Inflammatory macrophage (primary cell): ENCODE measurements around the gene NTRK2.

Source experiments
- DNase-seq, 2 donors: peaks; one replicate each; pipeline ENCODE4 v3.0.0-alpha.2; 2020 to 2022

NTRK2 gene

DNA sequence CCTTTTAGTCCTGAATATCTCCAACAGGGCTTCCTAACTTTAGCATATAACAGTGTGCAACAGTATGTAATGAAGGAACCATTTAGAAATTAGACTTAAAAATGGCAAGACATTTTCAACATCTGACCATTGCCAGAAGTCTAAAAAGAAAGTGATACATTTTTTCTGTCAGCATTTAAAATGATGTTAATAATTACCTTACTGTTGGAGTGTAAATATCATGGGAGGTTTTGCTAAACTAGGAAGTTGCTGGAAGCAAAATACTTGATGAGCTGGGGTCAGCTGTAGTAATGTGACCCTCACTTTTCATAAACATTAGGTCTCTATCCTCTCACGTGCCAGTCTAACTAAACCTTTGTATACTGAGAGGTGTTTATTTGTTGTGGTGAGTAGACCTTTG lies 68.8 kb downstream of the NTRK2 start:
- no peak for DNase-seq

DNA sequence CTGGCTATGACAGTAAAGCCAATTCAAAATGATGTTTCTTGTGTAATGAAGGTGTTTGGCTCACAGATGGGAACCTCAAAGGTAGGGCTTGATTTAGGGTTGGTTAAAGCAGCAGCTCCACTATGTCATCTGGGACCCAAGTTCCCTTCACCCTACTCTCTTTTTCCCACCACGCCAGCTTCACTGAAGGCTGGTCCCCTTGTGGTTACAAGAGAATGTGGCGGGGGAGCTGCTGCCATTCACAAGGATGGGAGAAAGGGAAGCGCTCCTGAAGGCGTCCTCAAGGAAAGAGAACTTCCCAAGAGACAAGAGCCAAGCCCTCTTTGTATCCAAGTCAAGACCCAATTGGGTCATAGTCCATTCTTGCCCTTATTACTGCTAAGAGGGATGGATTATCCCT lies 72.7 kb downstream of the NTRK2 start:
- DNase-seq, result no peak

DNA sequence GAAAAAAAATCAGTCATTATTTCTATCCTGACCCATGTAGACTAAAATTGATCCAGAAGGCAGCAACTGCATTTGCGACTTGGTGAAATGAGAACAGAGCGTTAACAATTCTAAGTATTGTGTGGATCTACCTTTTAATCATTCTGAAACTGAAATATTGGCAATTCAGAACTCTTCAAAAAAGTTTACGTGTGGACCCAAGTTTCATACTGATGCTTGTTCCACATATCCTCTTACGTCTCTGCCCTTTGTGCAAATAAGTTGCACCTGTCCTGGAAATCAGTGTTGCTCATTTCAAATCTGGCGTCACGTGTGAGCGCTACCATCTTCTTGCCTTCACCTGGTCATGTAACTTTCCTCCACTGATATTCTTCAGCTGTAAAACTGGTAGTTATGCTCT lies 74.7 kb downstream of the NTRK2 start:
- no peak for DNase-seq

DNA sequence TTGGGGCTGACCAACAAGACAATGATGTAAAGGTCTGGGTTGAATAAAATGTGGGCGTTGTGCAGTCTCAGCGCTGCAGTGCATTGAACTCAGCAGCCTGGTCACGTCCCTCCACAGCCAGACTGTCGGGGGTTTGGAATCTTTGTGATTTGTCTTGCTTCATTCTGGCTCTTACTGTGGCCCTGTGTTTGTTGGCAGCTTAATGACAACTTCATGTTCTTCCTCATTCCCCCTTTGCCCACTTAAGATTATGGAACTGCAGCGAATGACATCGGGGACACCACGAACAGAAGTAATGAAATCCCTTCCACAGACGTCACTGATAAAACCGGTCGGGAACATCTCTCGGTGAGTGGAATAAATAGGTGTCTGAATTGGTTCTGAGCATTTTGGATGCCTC lies 75.2 kb downstream of the NTRK2 start:
- no peak for DNase-seq

DNA sequence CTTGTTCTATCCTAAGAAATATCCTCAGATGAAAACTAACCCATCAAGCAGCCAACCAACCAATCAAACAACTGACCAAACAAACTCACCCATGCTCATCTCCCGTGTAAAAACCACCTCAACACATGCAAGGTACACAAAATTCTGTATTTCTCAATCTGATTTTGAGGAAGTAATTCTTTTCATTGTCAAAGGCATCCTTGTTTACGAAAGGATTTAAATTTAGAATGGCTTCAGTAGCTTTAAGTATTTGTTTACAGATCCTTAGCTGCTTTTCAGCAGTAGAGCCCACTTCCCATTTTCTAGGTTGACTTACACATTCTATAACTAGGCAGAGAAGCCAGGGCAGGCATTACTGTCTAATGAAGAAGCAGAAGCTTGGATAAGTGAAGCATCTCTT lies 78.6 kb downstream of the NTRK2 start:
- DNase-seq, result no peak

DNA sequence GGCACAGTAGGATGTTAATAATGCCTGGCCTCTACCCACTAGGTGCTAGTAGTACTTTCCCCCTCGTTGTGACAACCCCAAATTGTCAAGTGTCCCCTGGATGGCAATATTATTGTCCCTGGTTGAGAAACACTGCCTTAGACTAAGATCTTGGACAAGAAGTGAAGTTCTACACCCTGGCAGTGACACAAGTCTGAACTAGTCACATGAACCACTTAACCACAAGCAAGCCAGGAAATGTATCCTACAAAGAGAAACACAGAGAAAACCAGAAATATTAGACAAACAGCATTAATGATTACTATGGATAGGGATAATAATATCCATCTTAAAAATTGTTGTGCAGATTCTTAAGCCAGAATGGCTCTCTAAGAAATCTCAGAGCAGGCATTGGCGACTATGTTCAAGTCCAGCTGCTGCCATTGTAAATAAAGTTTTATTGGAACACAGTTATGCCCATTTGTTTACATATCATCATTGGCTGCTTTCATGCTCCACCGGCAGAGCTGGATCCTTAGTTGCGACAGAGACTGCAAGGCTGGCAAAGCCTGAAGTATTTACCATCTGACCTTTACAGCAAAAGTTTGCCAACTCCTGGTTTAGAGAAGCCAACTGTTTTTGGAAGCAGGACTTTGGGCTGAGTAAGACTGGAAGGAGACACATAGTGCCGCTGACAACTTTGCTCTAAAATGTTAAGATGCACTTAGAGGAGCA lies 80.8 kb downstream of the NTRK2 start:
- no peak for DNase-seq

DNA sequence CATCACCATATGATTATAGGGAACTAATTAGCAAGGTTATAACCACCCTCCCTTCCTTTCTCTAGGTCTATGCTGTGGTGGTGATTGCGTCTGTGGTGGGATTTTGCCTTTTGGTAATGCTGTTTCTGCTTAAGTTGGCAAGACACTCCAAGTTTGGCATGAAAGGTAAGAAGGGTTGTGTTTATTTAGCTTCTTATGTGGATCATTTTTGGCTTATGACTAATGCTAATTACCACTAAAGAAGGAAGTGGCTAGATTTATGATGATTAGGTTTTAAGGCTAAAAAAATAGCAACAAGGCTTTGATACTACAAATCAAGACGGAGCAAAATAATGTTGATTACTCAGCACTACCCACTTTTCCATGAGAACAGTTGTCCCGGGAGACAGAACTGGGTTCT lies 82.4 kb downstream of the NTRK2 start:
- no peak for DNase-seq

DNA sequence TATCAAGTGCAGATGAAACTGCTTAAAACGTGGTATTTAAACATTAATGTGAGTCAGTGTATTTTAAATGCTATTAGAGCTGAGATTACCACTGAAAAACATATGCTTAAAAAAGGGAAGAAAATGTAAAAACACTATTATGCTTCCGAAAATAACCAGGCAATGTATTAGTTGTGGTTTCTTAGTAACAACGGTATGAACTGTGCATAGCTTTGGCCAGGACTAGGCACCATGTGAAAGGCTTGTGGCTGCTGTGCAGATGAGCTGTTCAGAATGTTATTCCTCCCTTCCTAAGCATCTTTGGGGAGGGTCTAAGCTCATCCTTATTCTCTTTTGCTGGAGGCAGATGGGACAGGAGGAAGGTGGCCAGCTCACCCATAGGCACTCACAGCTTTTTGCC lies 84.9 kb downstream of the NTRK2 start:
- DNase-seq, result no peak

DNA sequence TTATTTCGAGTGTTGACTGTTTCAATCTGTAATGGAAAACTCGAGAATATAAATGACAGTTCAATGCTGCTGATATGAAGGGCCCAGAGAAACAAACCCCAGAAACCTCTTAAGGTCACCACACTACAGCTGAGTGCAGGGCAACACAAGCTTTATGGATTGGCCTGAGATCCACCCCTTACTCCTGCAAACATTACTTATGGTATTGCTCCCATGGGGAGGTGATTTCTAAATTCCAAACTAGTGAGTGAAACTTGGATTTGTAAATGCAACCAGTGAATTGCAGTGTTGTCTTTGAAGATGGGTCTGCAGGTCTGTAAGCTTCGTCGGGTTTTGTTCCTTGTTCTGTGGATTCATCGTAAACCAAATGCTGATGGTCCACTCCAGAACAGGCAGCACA lies 85.4 kb downstream of the NTRK2 start:
- no peak for DNase-seq

DNA sequence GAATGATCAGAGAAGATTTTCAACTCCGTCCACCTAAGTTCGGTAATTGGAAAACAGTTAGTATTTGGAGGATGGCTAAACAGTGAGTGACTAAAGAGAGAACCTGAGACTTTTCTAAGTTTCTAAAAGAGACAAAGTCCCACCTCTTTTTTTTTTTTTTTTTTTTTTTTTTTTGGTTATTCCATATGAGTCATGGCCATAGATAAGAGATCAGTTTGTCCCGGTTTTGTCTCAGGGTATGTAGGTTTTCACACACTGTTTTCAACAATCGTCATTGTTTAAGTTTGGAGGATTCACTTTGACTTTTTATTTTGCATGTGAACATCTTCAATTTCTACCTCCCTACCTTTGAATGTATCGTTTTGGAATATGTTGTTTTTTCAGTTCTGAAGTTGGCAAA lies 85.9 kb downstream of the NTRK2 start:
- DNase-seq, result no peak

DNA sequence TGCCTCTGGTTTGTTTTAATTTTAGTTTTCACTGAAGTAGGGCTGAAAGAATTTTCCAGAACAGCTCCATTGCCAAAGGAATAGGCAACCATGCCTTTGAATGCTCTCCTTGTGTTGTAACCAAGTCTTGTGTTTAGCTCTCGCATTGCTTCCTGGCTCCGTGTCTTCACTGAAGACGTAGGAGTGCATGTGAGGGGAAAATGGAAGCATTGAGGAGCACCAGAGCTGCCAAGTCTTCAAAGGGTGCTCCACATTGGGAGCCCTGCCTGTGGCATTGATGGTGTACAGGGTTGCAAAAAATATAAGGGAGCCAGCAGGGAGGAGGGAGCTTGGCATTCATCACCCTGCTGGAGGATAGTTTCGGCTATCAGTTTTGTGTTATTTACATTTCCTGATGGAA lies 86.6 kb downstream of the NTRK2 start:
- DNase-seq, result no peak

DNA sequence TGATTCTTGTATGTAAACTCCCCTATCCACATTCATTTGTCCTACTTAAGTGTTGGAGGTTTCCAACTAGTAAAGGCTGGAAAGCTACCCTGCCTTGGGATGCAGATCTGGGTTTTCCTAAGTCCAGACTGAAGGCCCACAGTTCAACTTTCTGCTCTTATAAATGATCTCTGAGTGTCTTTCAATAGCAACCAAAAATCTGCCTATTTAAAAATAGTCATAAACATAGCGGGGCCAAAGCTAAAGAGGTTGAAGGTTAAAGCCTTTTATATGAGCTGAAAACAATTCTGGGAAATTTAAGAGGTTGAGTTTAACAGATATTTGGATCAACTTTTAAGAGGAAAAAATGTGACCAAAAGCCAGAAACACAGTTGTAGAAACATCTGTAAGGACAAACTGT lies 87.2 kb downstream of the NTRK2 start:
- DNase-seq, result no peak

DNA sequence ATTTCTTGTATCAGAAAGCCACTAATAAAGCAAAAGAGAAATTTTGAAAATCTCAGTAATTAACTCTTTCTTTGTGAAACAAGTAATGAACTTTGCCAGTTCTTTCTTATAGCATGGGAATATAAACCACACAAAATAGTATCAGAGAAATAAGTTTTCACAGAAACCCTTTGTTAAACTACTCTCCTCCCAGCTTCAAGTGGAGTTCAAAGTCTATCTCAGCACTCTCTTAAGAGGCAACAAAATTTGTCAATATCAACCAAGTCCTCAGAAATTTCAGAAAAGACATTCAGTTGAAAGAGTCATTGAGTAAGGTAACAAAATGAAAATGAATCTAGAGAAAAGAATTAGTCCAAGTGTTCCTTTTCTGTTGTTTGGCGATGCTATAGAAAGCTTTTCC lies 89.3 kb downstream of the NTRK2 start:
- DNase-seq, result no peak

DNA sequence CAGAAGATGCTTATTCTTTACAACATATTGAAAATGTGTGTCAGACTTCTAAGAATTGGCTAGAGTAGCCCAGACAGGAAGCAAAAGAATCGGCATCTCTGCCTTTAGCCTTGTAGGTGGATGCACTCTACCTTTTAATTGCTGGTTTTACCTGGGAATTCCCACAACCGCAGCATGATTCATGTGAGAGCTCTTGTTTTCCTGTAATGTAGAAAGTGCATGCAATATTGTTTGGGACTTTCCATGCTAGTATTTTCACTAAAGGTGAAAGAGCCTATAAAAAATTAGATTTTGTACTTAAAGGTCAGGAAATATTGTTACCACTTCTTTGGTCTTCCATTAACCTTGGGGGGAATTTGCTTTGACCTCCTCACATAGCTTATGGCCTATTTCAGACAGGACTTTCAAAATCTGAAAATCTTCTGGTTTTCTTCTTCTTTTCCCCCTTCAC lies 89.8 kb downstream of the NTRK2 start:
- no peak for DNase-seq

DNA sequence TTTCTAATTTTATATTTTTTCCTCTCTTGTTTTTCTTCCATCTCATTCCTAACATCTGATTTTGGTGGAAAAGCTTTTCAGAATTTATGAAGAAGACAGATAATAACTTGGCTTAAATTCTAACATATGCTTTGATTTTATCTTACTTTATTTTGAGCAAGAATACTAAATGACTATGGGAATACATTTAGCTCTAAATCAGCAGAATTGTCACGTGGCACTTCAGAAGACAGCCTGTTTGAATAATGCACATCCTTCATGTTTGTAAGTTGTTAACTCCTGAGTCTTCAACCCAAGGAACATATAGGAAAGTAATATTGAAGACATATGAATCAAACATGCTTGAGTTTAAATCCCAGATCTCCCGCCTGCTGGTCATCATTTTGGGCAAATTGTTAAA lies 90.3 kb downstream of the NTRK2 start:
- no peak for DNase-seq

DNA sequence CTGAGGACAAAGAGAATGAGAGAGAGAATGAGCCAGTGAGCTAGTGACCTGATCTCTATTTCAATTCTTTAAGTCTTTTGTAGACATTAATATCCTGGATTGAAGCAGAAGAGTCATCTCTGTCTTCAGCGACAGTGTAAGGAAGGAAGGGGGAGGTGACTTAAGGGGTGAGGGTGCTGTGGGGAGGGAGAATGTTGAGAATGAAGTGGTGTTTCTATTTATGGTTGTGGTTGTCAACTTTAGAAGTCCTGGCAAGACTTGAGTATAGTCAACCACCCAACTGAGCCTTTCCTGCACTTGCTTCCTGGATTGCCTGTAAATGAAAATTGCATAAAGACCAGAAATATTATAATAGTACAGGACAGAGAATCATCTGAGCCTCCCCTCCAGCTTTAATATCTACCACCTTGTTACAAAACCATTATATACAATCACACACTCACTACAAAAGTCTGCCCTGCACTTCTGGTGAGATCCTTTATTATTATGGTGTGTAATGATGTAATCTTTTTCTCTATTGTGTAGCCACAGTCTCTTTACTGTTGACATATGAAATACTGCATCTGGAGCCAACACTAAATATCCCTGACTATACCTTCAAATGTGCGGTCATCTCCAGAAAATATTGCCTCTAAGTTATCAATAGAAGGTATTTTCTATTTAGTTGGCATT lies 91.7 kb downstream of the NTRK2 start:
- no peak for DNase-seq

DNA sequence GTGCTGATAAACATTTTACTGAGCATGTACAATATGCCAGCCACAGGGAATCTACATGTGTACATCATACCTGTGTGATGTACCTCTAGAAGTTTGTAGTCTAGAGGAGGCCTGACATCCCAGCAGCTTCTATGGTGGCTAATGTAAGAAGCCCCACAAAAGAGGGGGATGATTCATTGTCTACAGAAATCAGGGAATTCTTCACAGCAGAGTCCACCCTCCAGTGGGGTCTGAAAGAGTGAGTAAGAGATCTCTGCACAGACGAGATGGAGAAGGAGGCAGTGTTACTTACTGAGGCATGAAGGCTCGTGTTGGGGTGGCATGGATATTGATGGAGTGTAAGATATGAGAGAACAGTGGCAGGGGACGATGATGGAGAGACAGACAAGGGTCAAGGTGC lies 103.0 kb downstream of the NTRK2 start:
- DNase-seq, result no peak

DNA sequence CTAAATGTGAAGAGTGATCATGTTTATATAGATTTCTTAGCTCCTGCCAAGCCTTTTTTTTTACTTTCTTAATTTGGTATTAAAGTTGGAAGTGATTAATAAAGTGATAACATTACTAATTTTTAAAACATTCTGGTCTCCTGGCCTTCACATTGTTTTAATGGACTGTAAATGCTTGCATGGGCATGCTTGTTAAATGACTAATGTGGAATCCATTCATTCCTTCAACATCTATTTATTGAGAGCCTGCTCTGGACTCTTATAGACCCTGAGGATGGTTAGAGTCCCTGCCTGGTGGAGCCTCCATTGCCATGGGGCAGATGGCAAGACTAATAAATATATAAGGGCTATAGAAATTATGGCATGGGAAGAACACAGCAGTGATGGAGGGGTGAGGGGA lies 103.5 kb downstream of the NTRK2 start:
- DNase-seq, result no peak

DNA sequence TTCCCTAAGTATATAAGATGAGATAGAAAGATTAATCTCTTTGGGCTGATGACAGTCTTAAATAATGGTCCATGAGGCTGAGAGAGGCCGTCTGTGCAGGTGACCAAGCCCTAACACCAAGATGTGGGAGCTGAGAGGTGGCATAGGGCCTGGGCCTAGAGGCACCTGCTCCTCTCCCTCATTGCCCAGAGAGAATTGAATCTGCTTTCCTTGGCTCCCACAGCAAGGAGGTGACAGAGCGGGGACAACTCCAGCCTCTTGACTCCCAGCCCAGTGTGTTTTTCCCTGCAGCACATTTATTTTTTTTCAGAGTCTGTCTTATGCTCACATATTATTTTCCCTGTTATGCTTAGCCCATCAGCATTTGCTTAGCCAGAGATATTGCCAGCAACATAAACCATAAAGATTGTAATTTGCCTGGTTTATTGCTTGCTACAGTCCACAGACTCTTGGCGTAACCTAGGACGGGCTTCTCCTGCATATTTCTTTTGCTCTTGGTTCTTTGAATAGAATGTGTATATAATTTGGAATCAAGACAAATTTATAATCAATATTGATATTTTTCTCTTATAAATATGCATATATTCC lies 105.6 kb downstream of the NTRK2 start:
- DNase-seq, result no peak

DNA sequence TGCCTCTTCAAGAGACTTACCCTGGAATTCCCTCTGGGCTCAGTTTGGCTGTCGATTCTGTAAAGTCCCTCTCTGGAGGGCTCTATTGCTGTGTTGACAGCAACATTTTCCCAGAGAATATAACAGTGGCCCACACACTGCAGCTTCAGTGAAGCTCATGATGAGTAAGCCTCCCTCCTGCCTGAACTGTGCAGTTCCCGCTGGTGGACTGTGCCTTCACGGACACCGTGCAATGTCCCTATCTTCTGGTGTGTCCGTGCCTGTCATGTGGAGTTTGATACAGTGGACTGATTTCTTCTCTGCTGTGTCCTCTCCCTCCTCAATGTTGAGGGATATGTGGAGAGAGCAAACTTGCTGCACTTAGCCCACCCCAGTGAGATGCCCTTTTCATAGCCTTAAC lies 109.0 kb downstream of the NTRK2 start:
- no peak for DNase-seq

DNA sequence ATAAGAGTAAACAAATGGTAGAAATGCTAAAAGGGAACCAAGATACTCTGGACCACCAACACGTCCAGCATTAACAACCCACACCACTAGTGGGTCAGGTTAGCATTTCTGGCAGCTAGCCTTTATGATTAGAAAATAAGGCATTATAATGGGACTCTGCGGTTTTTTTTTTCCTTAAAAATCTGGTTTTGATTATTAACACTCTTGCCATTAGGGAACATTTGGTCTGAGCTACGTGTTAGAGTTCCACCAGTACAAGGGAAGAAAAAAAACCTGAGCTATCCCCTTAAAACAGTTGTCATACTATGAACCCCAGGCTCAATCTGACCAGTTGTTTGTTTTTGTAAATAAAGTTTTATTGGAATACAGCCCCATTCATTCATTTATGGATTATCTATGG lies 110.4 kb downstream of the NTRK2 start:
- no peak for DNase-seq

DNA sequence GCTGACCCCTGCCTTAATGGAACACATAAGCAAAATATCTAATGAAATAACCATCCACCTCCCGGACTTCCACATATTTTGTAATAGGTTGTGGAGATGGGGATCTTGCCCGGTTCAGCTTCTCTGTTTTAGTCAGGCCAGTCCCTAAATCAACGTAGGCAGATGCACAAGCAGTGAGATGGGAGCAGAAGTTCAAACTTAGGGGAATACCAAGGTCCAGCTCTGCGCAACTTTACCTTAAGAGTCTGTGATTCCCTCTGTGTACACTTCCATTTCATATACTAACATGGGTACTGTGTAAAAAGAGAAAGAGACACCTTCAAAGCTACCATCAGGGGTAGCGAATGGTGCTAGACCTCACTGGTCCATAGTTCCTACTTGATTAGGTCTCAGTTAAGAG lies 110.9 kb downstream of the NTRK2 start:
- DNase-seq, result no peak

DNA sequence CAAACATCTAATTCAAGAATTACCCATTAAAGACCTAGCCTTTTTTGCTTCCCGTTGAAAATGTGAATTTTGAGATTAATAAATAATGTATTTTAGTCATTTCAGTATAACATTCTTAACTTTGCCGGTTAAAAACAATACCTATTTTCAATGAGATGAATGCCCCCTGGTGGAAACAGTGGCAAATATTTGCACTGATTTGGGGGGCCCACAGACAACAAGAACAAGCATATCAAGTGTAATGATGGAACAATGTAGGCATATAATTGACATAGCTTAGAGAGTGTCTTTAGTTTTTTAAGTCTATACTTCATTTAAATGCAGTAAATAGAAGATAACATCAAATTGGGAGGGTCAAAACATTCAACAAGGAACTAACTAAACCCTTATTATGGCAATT lies 111.9 kb downstream of the NTRK2 start:
- peak in 1 of 2 donors; percentile 5 for DNase-seq
